Activated CD8-positive, alpha-beta memory T cell treated with anti-CD3 and anti-CD28 coated beads, Interleukin-2, amount 10 ng/mL, durations not matched to agents 7 days and 5 days (primary cell): ENCODE results near the gene GATD1. TPM values are rescaled to one million over a fixed set of nuclear protein-coding genes. Genes with fewer than 3 reads are reported as not detected.

Source experiments
- ATAC-seq: fragments of 150-1000 bp; cut with Tn5 transposase; one replicate; pipeline ENCODE4 v1.10.0; 2021; ENCODE audit warnings: moderate library complexity
- CTCF ChIA-PET: fragments of 350-600 bp; sonication (Branson Sonifier 250); formaldehyde crosslinking; loops from one replicate; lab custom pipeline; 2021; ENCODE audit warnings: antibody characterized with exemption; lab: Charles Lee
- DNase-seq: peaks from one replicate; pipeline ENCODE4 v3.0.0-alpha.2; 2020
- H3K27ac Mint-ChIP-seq: one replicate; pipeline ENCODE4 v1.8.0; 2021; ENCODE audit warnings: mild to moderate bottlenecking, mixed read lengths
- H3K27me3 Mint-ChIP-seq: one replicate; pipeline ENCODE4 v1.8.0; 2021; ENCODE audit warnings: mixed read lengths
- H3K36me3 Mint-ChIP-seq: one replicate; pipeline ENCODE4 v1.8.0; 2021; ENCODE audit warnings: mild to moderate bottlenecking, mixed read lengths
- H3K4me1 Mint-ChIP-seq: one replicate; pipeline ENCODE4 v1.8.0; 2021; ENCODE audit warnings: mixed read lengths
- H3K4me3 Mint-ChIP-seq: one replicate; pipeline ENCODE4 v1.8.0; 2021; ENCODE audit warnings: mild to moderate bottlenecking, moderate library complexity, mixed read lengths
- H3K9me3 Mint-ChIP-seq: one replicate; pipeline ENCODE4 v1.8.0; 2022; ENCODE audit warnings: low read depth, mixed read lengths
- total RNA-seq, 2 experiments: library from RNA; stranded (reverse); gene quantifications; one replicate each; pipeline ENCODE4 v1.2.3, GENCODE V29; 2021

The GATD1 gene
- total RNA-seq, 2 experiments from 2014 or later, result 62.4 to 79.4 TPM

DNA sequence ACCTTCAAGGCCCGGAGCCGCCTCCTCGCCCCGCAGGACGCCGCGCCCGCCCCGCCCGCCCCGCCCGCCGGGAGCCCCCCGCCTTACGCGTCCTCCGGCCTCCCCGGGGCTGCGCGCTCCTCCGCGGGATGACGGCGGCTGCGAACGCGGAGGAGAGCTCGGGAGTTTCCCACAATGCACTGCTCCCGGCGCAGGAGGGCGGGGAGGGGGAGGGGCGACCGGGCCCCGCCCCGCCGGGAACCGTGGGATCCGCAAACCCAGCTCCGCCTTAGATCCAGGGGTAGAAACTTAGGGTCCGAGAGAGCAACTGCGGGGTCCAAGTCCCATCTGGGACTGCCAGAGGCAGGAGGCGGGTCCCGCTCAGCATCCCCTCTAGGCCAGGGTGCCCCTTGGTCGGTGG lies 12.7 kb upstream of the GATD1 start, which contains the start of gene CEND1:
Gene CEND1, minus strand, starts transcription at position 148 of the 400 bp plus-strand sequence. CDS start 1,514 bp downstream, outside the sequence.
- H3K27me3 Mint-ChIP-seq, result no peaks in the 10 kb centered on the region
- DNase-seq (peak; percentile 67), ATAC-seq (peak; percentile 52)
- H3K27ac Mint-ChIP-seq, result no peak within 1 kb of the TSS
- H3K9me3 Mint-ChIP-seq, result no peaks in the 10 kb centered on the region
- CTCF ChIA-PET, result interaction anchor here (1.0 to 1.2 kb wide), 2 partner anchors 9 to 63 kb away, joined by 4 read pairs; no protein-coding TSS in a partner anchor
- peaks cover 17% of the 10 kb centered on the region for H3K4me1 Mint-ChIP-seq
- peaks cover under 1% of the 10 kb centered on the region for H3K36me3 Mint-ChIP-seq
- H3K4me3 Mint-ChIP-seq, result peak within 1 kb of the TSS; percentile 48

DNA sequence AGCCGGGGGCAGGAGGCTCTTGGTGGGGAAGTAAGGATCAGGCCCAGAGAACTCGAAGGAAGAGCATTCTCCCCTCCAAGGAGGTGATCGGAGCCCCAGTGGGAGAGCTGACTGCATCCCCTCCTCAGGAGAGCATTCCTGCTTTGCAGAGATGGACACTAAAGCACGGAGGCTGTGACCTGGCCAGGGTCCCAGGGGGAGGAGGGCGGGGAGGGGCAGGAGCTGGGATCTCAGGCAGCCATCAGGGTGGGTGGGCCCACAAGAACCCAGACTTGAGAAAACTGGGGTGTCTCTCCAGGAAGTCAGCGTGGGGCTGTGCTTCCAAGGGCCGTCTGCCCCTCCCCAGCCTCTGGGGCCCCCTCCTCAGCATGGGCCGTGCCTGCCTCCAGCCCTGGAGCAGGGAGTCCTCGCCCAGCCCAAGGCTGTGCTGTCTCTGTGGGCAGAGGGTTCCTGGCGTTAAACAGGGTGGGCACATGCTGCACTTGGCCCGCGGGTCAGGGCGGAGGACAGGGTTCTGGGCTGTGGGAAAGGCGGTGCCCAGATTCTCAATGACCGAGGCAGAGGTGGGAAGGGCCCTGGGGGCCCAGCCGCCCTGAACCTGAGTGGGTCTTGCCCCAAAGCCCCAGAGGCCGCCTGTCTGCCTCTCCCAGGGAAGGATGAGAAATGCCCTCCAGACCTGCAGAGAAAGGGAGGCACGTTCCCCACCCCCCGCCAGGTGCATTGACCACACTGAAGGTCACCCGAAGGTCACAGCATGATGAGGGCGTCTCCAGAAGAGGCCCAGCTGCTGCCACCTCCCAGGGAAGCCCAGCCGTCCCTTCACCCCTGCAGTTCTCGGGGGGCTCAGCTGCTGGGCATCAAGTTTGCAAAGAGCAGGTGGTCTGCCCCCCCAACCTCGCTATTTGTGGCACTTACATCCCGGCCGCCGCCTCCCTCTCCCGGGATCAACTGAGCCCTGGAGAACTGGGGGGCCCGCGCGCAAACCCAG lies 12.0 kb upstream of the GATD1 start:
- no peaks in the 10 kb centered on the region for H3K9me3 Mint-ChIP-seq
- ATAC-seq (peak; percentile 2), DNase-seq (no peak)
- no peak overlapping the region for H3K27ac Mint-ChIP-seq
- H3K4me1 Mint-ChIP-seq, result peaks cover 15% of the 10 kb centered on the region
- no peaks in the 10 kb centered on the region for H3K27me3 Mint-ChIP-seq
- peaks cover 2% of the 10 kb centered on the region for H3K36me3 Mint-ChIP-seq
- CTCF ChIA-PET, result interaction anchor here (1.0 to 1.2 kb wide), 2 partner anchors 10 to 62 kb away, joined by 4 read pairs; no protein-coding TSS in a partner anchor
- peak overlapping the region; percentile 48 for H3K4me3 Mint-ChIP-seq

DNA sequence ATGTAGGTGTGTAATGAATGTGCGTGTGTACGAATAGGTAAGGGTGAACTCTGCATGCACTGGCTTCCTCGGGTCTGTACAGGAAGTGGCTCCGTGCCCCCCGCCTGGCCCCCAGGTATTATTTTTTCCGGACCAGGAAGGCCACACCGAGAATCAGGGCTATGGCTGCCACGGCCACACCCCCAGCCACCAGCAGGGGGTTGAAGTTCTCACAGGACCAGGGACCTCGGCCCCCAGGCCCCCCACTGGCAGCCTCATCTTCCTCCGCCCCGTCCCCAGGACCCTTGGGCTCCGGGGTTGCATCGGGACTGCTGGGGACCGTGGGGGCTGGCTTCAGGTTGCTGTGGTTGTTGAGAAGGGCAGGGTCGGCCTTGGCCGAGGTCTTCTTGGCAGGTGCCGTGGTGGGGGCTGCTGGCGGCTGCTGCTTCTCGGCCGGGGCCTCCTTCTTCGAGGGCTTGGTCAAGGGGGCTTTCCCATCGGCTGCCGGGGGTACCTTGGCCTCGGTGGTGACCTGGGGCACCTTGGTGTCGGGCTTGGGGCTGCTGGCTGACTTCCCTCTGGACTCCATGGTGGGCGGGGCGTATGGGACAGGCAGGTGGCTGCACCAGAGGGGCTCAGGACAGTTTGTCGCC lies 10.8 kb upstream of the GATD1 start:
- ATAC-seq, result no peak
- Mint-ChIP-seq H3K9me3 (no peaks in the 10 kb centered on the region), H3K4me3 (no peak overlapping the region), H3K4me1 (peaks cover 13% of the 10 kb centered on the region), H3K36me3 (peaks cover 2% of the 10 kb centered on the region), H3K27ac (no peak overlapping the region), H3K27me3 (no peaks in the 10 kb centered on the region)
- no peak for DNase-seq
- CTCF ChIA-PET, result no interaction called here

DNA sequence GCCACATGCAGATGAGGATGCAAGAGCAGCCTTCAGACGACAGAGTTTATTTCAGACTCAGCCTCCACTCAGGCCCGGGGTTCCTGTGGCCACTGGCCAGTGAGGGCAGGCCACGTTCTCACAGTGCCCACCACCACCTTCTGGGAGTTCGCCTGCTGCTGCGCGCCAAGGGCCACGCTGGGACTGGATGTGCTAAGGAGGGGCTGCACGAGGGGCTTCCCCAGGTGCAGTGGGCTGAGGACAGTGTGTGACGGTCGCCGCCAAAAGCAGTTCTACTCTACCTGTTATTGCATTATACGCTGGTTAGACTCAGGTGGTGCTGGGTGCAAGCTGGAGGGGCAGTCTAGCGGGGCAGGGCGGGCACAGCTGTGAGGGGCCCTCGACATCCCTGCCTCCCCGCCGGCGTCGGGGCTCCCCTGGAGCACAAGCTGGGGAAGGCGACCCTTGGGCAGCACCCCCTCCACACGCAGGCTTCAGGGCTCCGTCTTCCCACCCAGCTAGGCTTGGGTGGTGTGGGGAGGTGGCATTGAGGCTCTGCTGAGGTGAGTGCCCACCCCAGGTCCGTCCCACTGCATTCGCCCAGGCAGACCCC lies 9.9 kb upstream of the GATD1 start:
- peaks cover 13% of the 10 kb centered on the region for H3K4me1 Mint-ChIP-seq
- H3K36me3 Mint-ChIP-seq, result peaks cover 2% of the 10 kb centered on the region
- CTCF ChIA-PET, result interaction anchor here (1.0 kb wide), 1 partner anchor 10 kb away, joined by 3 read pairs; no protein-coding TSS in a partner anchor
- H3K27me3 Mint-ChIP-seq, result no peaks in the 10 kb centered on the region
- DNase-seq (no peak), ATAC-seq (no peak)
- no peaks in the 10 kb centered on the region for H3K9me3 Mint-ChIP-seq
- H3K27ac Mint-ChIP-seq, result no peak overlapping the region
- H3K4me3 Mint-ChIP-seq, result no peak overlapping the region

DNA sequence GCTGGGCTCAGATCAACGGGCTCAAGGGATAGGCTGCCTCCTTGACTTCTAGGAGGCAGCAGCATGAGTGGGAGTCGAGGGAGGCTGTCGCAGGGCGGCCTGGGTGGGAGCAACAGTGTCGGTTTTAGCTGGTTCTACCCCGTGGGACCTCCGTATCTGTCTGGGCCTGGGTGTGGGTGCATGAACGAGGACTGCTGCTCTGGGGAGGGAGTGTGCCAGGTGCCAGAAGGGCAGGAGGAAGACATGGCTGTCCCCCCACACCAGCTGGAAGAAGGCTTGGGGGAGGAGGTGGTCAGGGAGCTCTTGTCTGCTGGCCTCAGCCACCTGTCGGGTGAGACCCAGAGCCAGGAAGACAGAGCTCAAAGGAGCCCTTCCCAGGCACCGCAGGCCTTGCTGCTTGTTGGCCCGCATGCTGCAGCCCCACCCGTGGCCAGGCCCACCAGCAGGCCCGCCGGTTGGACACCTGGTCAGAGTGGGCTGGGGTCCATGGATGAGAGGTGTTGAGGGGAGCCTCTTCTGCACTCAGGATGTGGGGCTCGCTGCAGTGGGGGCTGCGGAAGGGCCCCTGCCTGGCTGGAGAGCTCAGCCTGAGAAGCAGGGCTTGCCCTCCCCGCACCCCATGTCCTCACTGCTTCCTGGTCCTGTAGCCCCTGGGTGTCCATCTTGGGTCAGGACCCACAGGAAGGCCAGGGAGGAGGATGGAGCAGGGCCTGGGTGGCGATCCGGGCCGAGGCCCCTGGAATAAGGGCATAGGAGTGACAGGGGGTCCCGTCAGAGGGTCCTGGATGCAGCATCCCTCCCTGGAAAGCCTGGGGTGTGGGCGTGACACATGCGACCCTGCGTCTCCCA lies 9.2 kb upstream of the GATD1 start:
- H3K9me3 Mint-ChIP-seq, result no peaks in the 10 kb centered on the region
- CTCF ChIA-PET, result interaction anchor here (1.0 kb wide), 1 partner anchor 9 kb away, joined by 3 read pairs; no protein-coding TSS in a partner anchor

DNA sequence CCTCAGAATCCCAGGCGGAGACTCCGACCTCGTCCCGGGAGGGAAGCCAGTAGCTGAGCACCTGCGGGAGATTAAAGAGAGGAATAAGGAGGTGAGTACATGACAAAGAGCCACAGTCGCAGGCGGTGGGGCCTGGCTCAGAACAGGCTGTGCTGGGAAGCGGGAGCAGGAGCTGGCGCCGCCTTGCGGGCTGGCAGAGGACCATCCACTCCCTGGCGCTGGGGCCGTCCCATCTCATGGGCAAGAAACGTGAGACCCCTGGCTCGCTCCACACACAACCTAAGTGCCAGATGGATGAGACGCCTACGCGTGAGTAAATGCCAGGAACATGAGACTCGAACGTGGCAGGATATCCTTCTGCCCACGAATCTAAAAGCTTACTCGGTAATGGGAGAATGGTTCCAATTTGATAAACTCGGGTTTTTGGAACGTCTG lies 6.3 kb upstream of the GATD1 start:
- Mint-ChIP-seq H3K36me3 (peaks cover 5% of the 10 kb centered on the region), H3K27me3 (no peaks in the 10 kb centered on the region), H3K4me3 (no peak overlapping the region), H3K9me3 (no peaks in the 10 kb centered on the region), H3K27ac (no peak overlapping the region), H3K4me1 (peaks cover 15% of the 10 kb centered on the region)
- DNase-seq (no peak), ATAC-seq (no peak)
- CTCF ChIA-PET, result interaction anchor here (0.7 kb wide), 1 partner anchor 37 kb away, joined by 3 read pairs; the partner anchor contains the start of gene TALDO1

More for the DNA sequence above, 9.2 kb upstream of the GATD1 start:
- DNase-seq (no peak), ATAC-seq (no peak)
- H3K27me3 Mint-ChIP-seq, result no peaks in the 10 kb centered on the region
- H3K27ac Mint-ChIP-seq, result no peak overlapping the region
- peaks cover 2% of the 10 kb centered on the region for H3K36me3 Mint-ChIP-seq
- H3K4me3 Mint-ChIP-seq, result no peak overlapping the region
- peaks cover 13% of the 10 kb centered on the region for H3K4me1 Mint-ChIP-seq

DNA sequence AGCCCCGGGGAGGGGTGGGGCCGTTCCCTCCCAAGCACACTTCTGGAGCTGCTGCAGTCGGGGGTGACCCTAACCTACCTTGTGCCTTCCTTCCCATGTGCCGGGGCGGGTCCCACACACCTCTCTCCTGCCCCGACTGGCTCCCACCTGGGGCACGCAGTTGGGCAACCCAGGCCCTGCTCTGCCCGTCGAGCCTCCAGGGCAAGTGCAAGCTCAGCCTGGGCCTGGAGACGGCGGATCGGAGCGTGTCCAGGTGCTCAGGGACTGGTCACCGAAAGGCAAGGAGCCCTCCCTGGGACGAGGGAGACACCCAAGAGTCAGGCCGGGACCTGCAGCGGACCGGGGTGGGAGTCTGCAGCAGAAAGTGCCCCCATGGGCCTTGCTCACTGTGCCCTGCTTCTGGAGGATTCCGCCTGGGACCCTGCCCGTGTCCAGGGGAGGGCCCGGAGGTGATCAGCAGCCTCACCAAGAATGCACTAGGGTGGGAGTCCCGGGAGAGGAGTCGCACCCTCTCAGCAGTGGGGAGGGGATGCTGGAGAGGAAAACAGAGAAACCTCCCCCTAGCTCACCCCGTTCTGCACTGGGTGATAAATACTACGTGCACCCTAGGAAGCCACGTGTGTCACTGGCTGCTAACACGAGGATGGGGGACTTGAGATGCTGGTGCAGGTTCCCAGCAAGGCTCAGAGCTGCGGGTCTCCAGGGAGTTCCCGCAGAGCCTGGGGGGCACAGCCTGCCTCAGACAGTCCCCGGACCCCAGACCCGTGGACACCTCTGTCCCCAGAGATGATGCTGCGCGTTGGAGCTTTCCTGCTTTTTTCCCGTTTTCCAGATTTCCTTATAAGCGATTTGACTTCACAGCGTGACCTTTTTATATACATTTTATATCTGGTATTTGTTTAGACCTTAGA lies 5.2 kb upstream of the GATD1 start:
- Mint-ChIP-seq H3K4me1 (peaks cover 13% of the 10 kb centered on the region), H3K36me3 (peaks cover 5% of the 10 kb centered on the region), H3K4me3 (no peak overlapping the region), H3K9me3 (no peaks in the 10 kb centered on the region), H3K27ac (no peak overlapping the region), H3K27me3 (no peaks in the 10 kb centered on the region)
- CTCF ChIA-PET, result interaction anchor here (0.6 kb wide), 1 partner anchor 191 kb away, joined by 3 read pairs; no protein-coding TSS in a partner anchor
- ATAC-seq (no peak), DNase-seq (no peak)

DNA sequence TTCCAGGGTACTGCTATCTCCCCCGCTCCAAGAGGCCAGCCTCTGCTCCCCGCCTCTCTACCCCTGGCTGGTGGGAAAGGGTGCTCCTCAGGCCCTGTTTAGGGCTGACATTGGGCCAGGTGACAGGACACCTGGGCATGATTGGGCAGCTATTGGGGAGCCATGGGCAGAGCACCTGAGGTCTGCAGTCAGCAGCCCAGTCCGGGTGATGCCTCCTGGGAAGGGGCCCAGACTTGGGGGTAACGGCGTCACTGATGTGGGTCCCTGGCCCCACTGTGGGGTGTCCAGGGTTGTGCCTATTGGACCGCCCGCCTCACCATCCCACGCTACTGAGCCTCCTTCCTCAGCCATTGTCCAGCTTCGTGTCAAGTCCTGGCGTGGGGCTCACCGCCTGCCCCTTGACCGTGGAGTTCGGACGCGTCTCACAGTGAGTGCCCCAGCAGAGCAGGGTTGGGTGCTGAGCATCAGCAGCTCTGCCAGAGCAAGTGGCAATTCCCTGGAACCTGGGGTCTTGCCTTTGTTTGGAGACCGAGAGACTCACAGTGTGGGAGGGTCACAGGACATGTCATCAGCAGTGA lies 2.8 kb upstream of the GATD1 start:
- Mint-ChIP-seq H3K4me3 (no peak overlapping the region), H3K27me3 (no peaks in the 10 kb centered on the region), H3K9me3 (no peaks in the 10 kb centered on the region), H3K36me3 (peaks cover 5% of the 10 kb centered on the region), H3K27ac (no peak overlapping the region), H3K4me1 (peaks cover 26% of the 10 kb centered on the region)
- no peak for ATAC-seq
- DNase-seq, result no peak
- CTCF ChIA-PET, result no interaction called here

DNA sequence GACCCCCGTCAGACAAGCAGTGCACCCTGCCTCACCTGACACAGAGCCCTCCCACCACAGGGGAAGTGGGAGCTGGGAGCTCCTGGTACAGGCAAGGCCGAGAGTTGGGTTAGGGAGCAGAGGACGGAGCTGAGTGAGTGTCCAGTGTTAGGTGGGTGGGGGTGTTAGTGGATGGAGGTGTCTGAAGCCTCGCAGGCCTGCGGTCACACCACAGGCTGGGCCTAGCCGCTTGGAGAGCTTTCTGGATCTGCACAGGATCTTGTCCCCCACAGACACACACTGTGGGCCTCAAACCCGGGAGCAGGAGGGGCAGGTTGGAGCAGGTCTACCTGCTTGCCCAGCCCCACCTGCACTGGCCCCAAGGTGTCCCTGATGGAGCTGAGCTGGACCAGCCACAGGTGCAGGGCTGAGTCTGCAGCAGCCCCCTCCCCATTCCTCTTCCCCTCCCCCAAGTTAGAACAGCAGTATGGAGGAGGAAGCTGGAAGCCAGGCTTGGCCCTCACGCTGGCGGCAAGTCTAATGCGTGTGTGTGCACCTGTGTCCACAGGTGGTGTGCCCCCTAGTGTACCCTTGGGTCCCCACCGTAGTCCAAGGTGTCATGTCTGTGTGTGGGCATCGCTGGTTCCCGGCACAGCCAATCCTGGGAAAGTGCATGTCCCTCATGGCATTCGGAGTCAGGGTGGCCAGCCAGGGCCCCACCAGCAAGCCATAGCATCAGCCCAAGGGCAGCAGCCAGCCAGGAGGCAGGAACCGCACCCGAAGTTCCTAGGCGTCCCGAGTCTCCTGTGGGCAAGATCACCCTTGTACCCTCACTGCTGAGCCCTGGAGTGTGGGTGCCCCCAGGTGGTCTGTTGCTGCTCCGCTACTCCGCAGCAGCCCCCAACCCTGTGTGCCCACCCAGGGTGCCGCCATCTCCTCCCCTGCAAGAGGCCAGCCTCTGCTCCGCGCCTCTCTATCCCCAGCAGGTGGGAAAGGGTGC lies 2.0 kb upstream of the GATD1 start:
- CTCF ChIA-PET, result no interaction called here
- Mint-ChIP-seq H3K27ac (no peak overlapping the region), H3K4me1 (peaks cover 32% of the 10 kb centered on the region), H3K36me3 (peaks cover 3% of the 10 kb centered on the region), H3K27me3 (no peaks in the 10 kb centered on the region), H3K4me3 (peak overlapping the region; percentile 26), H3K9me3 (no peaks in the 10 kb centered on the region)
- no peak for ATAC-seq
- DNase-seq, result no peak

DNA sequence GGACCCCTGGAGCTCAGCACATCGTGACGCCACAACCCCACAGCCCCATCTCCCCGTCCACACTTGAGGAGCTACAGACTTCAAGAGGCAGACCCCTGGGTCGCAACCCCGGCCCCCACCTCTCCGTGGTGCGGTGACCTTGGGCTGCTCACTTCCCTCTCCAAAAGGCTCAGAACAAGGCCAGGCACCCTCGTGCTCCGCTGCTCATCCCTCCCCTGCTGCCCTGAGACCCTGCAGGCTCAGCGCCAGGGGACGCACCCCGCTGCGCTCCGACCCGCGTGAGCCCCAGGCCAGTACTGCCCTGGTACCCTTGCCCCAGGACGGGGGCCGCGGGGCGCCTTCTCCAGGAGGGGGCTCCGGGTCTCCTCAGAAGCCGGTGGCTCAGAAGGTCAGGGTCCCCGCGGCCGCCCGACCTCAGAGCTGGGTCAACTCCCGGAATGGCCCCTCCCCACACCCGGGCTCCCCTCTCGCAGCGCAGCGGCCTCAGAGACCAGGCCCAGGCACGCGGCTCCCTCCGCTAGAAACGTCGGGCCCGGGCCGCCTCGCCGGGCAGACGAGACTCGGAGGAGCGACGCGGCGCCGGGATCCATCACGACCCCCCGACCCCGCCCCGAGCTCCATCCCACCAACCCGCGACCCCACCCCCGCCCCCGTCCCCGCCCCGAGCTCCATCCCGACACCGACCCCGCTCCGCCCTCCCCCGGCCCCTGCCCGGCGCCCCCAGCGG lies 563 bp downstream of the GATD1 start:
- CTCF ChIA-PET, result interaction anchor here (0.8 to 2.4 kb wide), 6 partner anchors 18 to 241 kb away, joined by 3 to 10 read pairs (median 4); partner anchors contain the start of genes HRAS and TALDO1
- no peak for DNase-seq

More for the DNA sequence above, 563 bp downstream of the GATD1 start:
- peaks cover 33% of the 10 kb centered on the region for H3K4me1 Mint-ChIP-seq
- H3K36me3 Mint-ChIP-seq, result peaks cover 3% of the 10 kb centered on the region
- ATAC-seq, result peak; percentile 54
- H3K27ac Mint-ChIP-seq, result peak overlapping the region; percentile 87
- H3K4me3 Mint-ChIP-seq, result peak overlapping the region; percentile 81
- H3K27me3 Mint-ChIP-seq, result no peaks in the 10 kb centered on the region
- H3K9me3 Mint-ChIP-seq, result no peaks in the 10 kb centered on the region
